LNCaP clone FGC (cell line): ENCODE results near the gene TPCN2.

Source experiments
- DNase-seq: peaks from one replicate; pipeline ENCODE4 v3.0.0-alpha.2; 2011; ENCODE audit warnings: low read depth
- H3K4me3 ChIP-seq: 2 replicates; pipeline ENCODE4 v1.5.1; 2011; ENCODE audit warnings: mild to moderate bottlenecking, low read depth, low read length, control low read depth
- CTCF ChIP-seq: IDR thresholded peaks from 2 replicates; pipeline ENCODE4 v1.5.1; 2012; ENCODE audit warnings: mild to moderate bottlenecking; ENCODE audit not compliant: control insufficient read depth, insufficient read depth; ENCODE audit errors: extremely low read depth

Gene TPCN2

GRCh38 chr11:69089258-69089657 is 40.5 kb downstream of the TPCN2 start:
- H3K4me3 ChIP-seq, result no peak overlapping the region
- DNase-seq, result no peak
- TF ChIP-seq CTCF, result no peak

- TF ChIP-seq CTCF, result no peak
- no peak overlapping the region for H3K4me3 ChIP-seq
- DNase-seq, result no peak
These were observed 43.0 kb downstream of the TPCN2 start for GRCh38 chr11:69091638-69092165.

- H3K4me3 ChIP-seq, result no peak overlapping the region
- TF ChIP-seq CTCF, result no peak
- no peak for DNase-seq
These were observed 43.5 kb downstream of the TPCN2 start for GRCh38 chr11:69092263-69092662.

GRCh38 chr11:69093106-69093505 is 44.4 kb downstream of the TPCN2 start:
- no peak for TF ChIP-seq CTCF
- H3K4me3 ChIP-seq, result no peak overlapping the region
- DNase-seq, result no peak

GRCh38 chr11:69094111-69094914 is 45.6 kb downstream of the TPCN2 start:
- no peak for TF ChIP-seq CTCF
- no peak overlapping the region for H3K4me3 ChIP-seq
- no peak for DNase-seq

GRCh38 chr11:69094915-69095290 is 46.2 kb downstream of the TPCN2 start:
- no peak overlapping the region for H3K4me3 ChIP-seq
- no peak for TF ChIP-seq CTCF
- DNase-seq, result no peak

GRCh38 chr11:69095300-69095699 is 46.6 kb downstream of the TPCN2 start:
- no peak for TF ChIP-seq CTCF
- H3K4me3 ChIP-seq, result no peak overlapping the region
- no peak for DNase-seq
